Activated T-helper 1 cell treated with anti-CD3 and anti-CD28 coated beads, Interleukin-2, amount 50 U/mL, for 16 hours (primary cell): Measurements from ENCODE around the gene RCC2.
A peak's percentile ranks its signal among the peaks of the same experiment; 100 is the strongest.

Source experiments
- DNase-seq, 2 donors: peaks; one replicate each; pipeline ENCODE4 v3.0.0-alpha.2; 2020; ENCODE audit warnings: low read depth in 1 of 2, low spot score in 1 of 2

RCC2 gene

GRCh38 chr1:17442841-17443240 is 3.4 kb upstream of the RCC2 start:
- no peak for DNase-seq

- no peak for DNase-seq
Observed at GRCh38 chr1:17441993-17442357, 2.5 kb upstream of the RCC2 start.

- DNase-seq: no peak
Observed at GRCh38 chr1:17441265-17441992, 2.0 kb upstream of the RCC2 start.

- DNase-seq: no peak
Observed at GRCh38 chr1:17440827-17441168, 1.3 kb upstream of the RCC2 start.

- DNase-seq: no peak
Observed at GRCh38 chr1:17440074-17440826, 773 bp upstream of the RCC2 start.

GRCh38 chr1:17438318-17439249 is 893 bp downstream of the RCC2 start:
- DNase-seq: peak; percentile 18 to 57

- peak in 1 of 2 donors; percentile 40 for DNase-seq
Observed at GRCh38 chr1:17437580-17438317, 1.7 kb downstream of the RCC2 start.

GRCh38 chr1:17437260-17437579 is 2.3 kb downstream of the RCC2 start:
- no peak for DNase-seq

GRCh38 chr1:17436380-17437174 is 2.9 kb downstream of the RCC2 start:
- DNase-seq: no peak

- DNase-seq: no peak
Observed at GRCh38 chr1:17434601-17435000, 4.9 kb downstream of the RCC2 start.

GRCh38 chr1:17434016-17434415 is 5.5 kb downstream of the RCC2 start:
- no peak for DNase-seq

- no peak for DNase-seq
Observed at GRCh38 chr1:17433261-17433660, 6.2 kb downstream of the RCC2 start.

- DNase-seq: no peak
Observed at GRCh38 chr1:17432412-17432811, 7.1 kb downstream of the RCC2 start.

- no peak for DNase-seq
Observed at GRCh38 chr1:17429183-17429582, 10.3 kb downstream of the RCC2 start.

- no peak for DNase-seq
Observed at GRCh38 chr1:17427696-17428660, 11.5 kb downstream of the RCC2 start.

- no peak for DNase-seq
Observed at GRCh38 chr1:17425806-17426600, 13.5 kb downstream of the RCC2 start.

GRCh38 chr1:17423781-17424245 is 15.7 kb downstream of the RCC2 start:
- no peak for DNase-seq

GRCh38 chr1:17422461-17422860 is 17.0 kb downstream of the RCC2 start:
- DNase-seq: no peak
